HUES6 (cell line): Measurements from ENCODE around the gene RGS14.
A peak's percentile ranks its signal among the peaks of the same experiment; 100 is the strongest.

Experiments
- H3K27ac ChIP-seq: 2 replicates; pipeline ENCODE4 v1.7.0; 2013; ENCODE audit warnings: low read depth, mild to moderate bottlenecking, low read length, inconsistent platforms
- H3K27me3 ChIP-seq: 2 replicates; pipeline ENCODE4 v1.6.1; 2013; ENCODE audit warnings: low read length; ENCODE audit not compliant: control insufficient read depth, insufficient read depth
- H3K36me3 ChIP-seq: 2 replicates; pipeline ENCODE4 v1.6.1; 2013; ENCODE audit warnings: low read length; ENCODE audit not compliant: control insufficient read depth, insufficient read depth
- H3K4me1 ChIP-seq: 2 replicates; pipeline ENCODE4 v1.6.1; 2013; ENCODE audit warnings: low read length; ENCODE audit not compliant: control insufficient read depth, insufficient read depth
- H3K4me3 ChIP-seq: 2 replicates; pipeline ENCODE4 v1.5.1; 2013; ENCODE audit warnings: low read depth, low read length
- H3K9ac ChIP-seq: one replicate; pipeline ENCODE4 v1.6.1; 2013; ENCODE audit warnings: mild to moderate bottlenecking, low read length
- H3K9me3 ChIP-seq: 2 replicates; pipeline ENCODE4 v1.6.1; 2013; ENCODE audit warnings: low read depth, low read length; ENCODE audit not compliant: control insufficient read depth, insufficient read depth

Gene RGS14

GRCh38 chr5:177329883-177330282, 27.8 kb upstream of the RGS14 start:
- no peak overlapping the region for H3K9ac ChIP-seq
- H3K27me3 ChIP-seq, result no peaks in the 10 kb centered on the region
- H3K9me3 ChIP-seq, result no peaks in the 10 kb centered on the region
- no peak overlapping the region for H3K27ac ChIP-seq
- H3K36me3 ChIP-seq, result peaks cover 53% of the 10 kb centered on the region
- H3K4me1 ChIP-seq, result peaks cover 17% of the 10 kb centered on the region
- no peak overlapping the region for H3K4me3 ChIP-seq

- Histone ChIP-seq H3K36me3 (peaks cover 67% of the 10 kb centered on the region), H3K4me3 (no peak overlapping the region), H3K9me3 (no peaks in the 10 kb centered on the region), H3K27me3 (no peaks in the 10 kb centered on the region), H3K9ac (no peak overlapping the region), H3K4me1 (peaks cover 7% of the 10 kb centered on the region), H3K27ac (no peak overlapping the region)
These were observed 26.5 kb upstream of the RGS14 start for GRCh38 chr5:177330991-177331842.

- Histone ChIP-seq H3K27me3 (no peaks in the 10 kb centered on the region), H3K27ac (no peak overlapping the region), H3K4me1 (peaks cover 16% of the 10 kb centered on the region), H3K9ac (no peak overlapping the region), H3K9me3 (no peaks in the 10 kb centered on the region), H3K36me3 (peaks cover 77% of the 10 kb centered on the region), H3K4me3 (no peak overlapping the region)
These were observed 25.5 kb upstream of the RGS14 start for GRCh38 chr5:177332031-177332895.

- no peak overlapping the region for H3K27ac ChIP-seq
- no peak overlapping the region for H3K9ac ChIP-seq
- H3K36me3 ChIP-seq, result peaks cover 83% of the 10 kb centered on the region
- H3K4me1 ChIP-seq, result peaks cover 21% of the 10 kb centered on the region
- H3K4me3 ChIP-seq, result no peak overlapping the region
- H3K27me3 ChIP-seq, result no peaks in the 10 kb centered on the region
- no peaks in the 10 kb centered on the region for H3K9me3 ChIP-seq
These were observed 24.8 kb upstream of the RGS14 start for GRCh38 chr5:177332896-177333260.

GRCh38 chr5:177333420-177334154, 24.1 kb upstream of the RGS14 start:
- H3K27ac ChIP-seq, result no peak overlapping the region
- H3K4me1 ChIP-seq, result peaks cover 20% of the 10 kb centered on the region
- H3K9me3 ChIP-seq, result no peaks in the 10 kb centered on the region
- no peak overlapping the region for H3K4me3 ChIP-seq
- H3K9ac ChIP-seq, result no peak overlapping the region
- peaks cover 89% of the 10 kb centered on the region for H3K36me3 ChIP-seq
- no peaks in the 10 kb centered on the region for H3K27me3 ChIP-seq

- H3K27ac ChIP-seq, result no peak overlapping the region
- no peak overlapping the region for H3K4me3 ChIP-seq
- H3K9me3 ChIP-seq, result no peaks in the 10 kb centered on the region
- H3K36me3 ChIP-seq, result peaks cover 92% of the 10 kb centered on the region
- no peaks in the 10 kb centered on the region for H3K27me3 ChIP-seq
- no peak overlapping the region for H3K9ac ChIP-seq
- H3K4me1 ChIP-seq, result peaks cover 22% of the 10 kb centered on the region
These were observed 23.6 kb upstream of the RGS14 start for GRCh38 chr5:177334155-177334551.

GRCh38 chr5:177334781-177335700, 22.7 kb upstream of the RGS14 start:
- Histone ChIP-seq H3K36me3 (peaks cover 86% of the 10 kb centered on the region), H3K9me3 (no peaks in the 10 kb centered on the region), H3K4me3 (no peak overlapping the region), H3K4me1 (peaks cover 30% of the 10 kb centered on the region), H3K27me3 (no peaks in the 10 kb centered on the region), H3K9ac (no peak overlapping the region), H3K27ac (no peak overlapping the region)

GRCh38 chr5:177335701-177336065, 22.0 kb upstream of the RGS14 start:
- H3K27me3 ChIP-seq, result no peaks in the 10 kb centered on the region
- no peak overlapping the region for H3K4me3 ChIP-seq
- no peak overlapping the region for H3K27ac ChIP-seq
- no peaks in the 10 kb centered on the region for H3K9me3 ChIP-seq
- peaks cover 33% of the 10 kb centered on the region for H3K4me1 ChIP-seq
- H3K9ac ChIP-seq, result no peak overlapping the region
- peaks cover 80% of the 10 kb centered on the region for H3K36me3 ChIP-seq

- Histone ChIP-seq H3K27me3 (no peaks in the 10 kb centered on the region), H3K4me3 (no peak overlapping the region), H3K9ac (no peak overlapping the region), H3K36me3 (peaks cover 77% of the 10 kb centered on the region), H3K9me3 (no peaks in the 10 kb centered on the region), H3K27ac (peak overlapping the region; percentile 67; the same call in 1 of the 2 replicates), H3K4me1 (peaks cover 33% of the 10 kb centered on the region)
These were observed 21.6 kb upstream of the RGS14 start for GRCh38 chr5:177336112-177336511.
